HG02759 (cell line): ENCODE data around the gene AGAP1.

Experiments
- ATAC-seq: cut with Tn5 transposase; IDR thresholded peaks from one replicate; pipeline ENCODE4 v1.9.1; 2021; ENCODE audit warnings: mild to moderate bottlenecking, moderate library complexity; ENCODE audit not compliant: unreplicated experiment

The AGAP1 gene

GRCh38 chr2:235530735-235531134 lies 36.9 kb downstream of the AGAP1 start:
- ATAC-seq = no peak

- ATAC-seq = no peak
These were observed 38.5 kb downstream of the AGAP1 start for GRCh38 chr2:235532307-235532706.

GRCh38 chr2:235533198-235533597 lies 39.4 kb downstream of the AGAP1 start:
- ATAC-seq = no peak

GRCh38 chr2:235533616-235534385 lies 40.0 kb downstream of the AGAP1 start:
- no peak for ATAC-seq

- no peak for ATAC-seq
These were observed 41.0 kb downstream of the AGAP1 start for GRCh38 chr2:235534678-235535422.

GRCh38 chr2:235535423-235536130 lies 41.7 kb downstream of the AGAP1 start:
- ATAC-seq = no peak

- ATAC-seq = no peak
These were observed 42.9 kb downstream of the AGAP1 start for GRCh38 chr2:235536711-235537110.

GRCh38 chr2:235537186-235537585 lies 43.3 kb downstream of the AGAP1 start:
- ATAC-seq = no peak

GRCh38 chr2:235537587-235537986 lies 43.7 kb downstream of the AGAP1 start:
- ATAC-seq = no peak

GRCh38 chr2:235538144-235538639 lies 44.3 kb downstream of the AGAP1 start:
- no peak for ATAC-seq

GRCh38 chr2:235538981-235539380 lies 45.1 kb downstream of the AGAP1 start:
- ATAC-seq = no peak

- ATAC-seq = no peak
These were observed 45.9 kb downstream of the AGAP1 start for GRCh38 chr2:235539773-235540172.

- no peak for ATAC-seq
These were observed 47.2 kb downstream of the AGAP1 start for GRCh38 chr2:235541016-235541415.

- no peak for ATAC-seq
These were observed 48.2 kb downstream of the AGAP1 start for GRCh38 chr2:235541838-235542549.

GRCh38 chr2:235542733-235543127 lies 48.9 kb downstream of the AGAP1 start:
- no peak for ATAC-seq

GRCh38 chr2:235543128-235543750 lies 49.4 kb downstream of the AGAP1 start:
- no peak for ATAC-seq

GRCh38 chr2:235543851-235544688 lies 50.2 kb downstream of the AGAP1 start:
- ATAC-seq = no peak

GRCh38 chr2:235544689-235544969 lies 50.8 kb downstream of the AGAP1 start:
- ATAC-seq = no peak

GRCh38 chr2:235545339-235546150 lies 51.7 kb downstream of the AGAP1 start:
- ATAC-seq = no peak
